HG03520 (cell line): ENCODE data around the gene GRB10.
"Not testable (repeated sequence)": the region's sequence is repeated elsewhere in the genome, so short reads cannot be mapped to it uniquely, and the experiment has no call there.

Experiments used
- ATAC-seq: cut with Tn5 transposase; IDR thresholded peaks from one replicate; pipeline ENCODE4 v1.9.1; 2021; ENCODE audit warnings: mild to moderate bottlenecking, moderate library complexity; ENCODE audit not compliant: unreplicated experiment

Gene GRB10

DNA sequence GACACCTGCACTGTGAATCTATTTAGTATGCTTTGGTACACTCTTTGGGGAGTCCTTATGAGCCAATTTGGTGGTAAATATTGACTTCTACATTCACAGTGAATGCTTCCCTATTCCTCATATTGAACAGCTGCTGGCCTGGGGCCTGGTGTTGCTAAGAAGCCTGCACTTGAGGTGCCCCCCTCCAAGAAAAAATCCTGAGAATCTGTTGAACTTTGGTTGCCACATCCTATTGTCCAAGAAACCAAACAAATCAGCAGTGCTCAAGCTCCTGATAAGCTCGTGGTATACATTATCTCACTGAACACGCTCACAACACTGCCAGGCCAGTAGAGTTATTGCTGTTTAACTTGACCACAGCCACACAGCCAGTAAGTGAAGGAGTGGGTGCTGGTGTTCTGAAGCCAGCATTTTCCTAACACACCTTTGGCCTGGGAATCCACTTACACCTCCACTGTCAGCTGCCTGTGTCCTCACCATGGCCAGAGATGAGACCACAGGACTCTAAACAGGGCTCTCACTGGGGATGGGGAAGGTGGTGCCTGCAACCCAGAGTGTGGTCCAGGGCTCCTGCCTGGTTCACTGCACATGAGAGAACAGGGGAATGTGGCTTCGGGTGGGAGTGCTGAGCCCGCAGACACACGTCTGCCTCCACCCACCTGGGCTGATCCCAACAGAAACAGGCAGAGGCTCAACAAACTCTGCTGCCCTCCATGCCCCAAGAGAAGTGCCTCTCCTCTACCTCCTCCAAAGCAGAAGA is 224.2 kb downstream of the GRB10 start:
- no peak for ATAC-seq

DNA sequence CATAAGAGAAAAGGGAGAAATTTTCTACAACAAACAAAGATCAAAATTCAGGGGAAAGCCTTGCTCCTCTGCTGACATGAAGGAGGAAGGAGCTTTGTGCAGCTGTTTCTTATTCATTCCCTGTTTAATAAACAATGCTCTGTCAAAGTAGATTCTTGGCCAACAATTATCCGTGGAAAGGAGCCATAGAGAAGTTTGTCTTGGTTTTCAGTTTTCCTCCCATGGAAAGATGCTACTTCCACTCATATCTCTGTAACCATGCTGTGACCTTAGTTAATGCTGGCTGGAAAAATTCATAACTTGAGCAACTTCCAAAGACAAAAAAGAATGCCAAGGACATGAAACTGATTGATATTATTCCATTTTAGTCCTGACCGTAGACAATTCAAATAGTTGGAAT is 225.6 kb downstream of the GRB10 start:
- no peak for ATAC-seq

GRCh38 chr7:50556247-50556991 is 226.3 kb downstream of the GRB10 start:
- no peak for ATAC-seq

- no peak for ATAC-seq
Measured at GRCh38 chr7:50555594-50556140, 227.0 kb downstream of the GRB10 start.

DNA sequence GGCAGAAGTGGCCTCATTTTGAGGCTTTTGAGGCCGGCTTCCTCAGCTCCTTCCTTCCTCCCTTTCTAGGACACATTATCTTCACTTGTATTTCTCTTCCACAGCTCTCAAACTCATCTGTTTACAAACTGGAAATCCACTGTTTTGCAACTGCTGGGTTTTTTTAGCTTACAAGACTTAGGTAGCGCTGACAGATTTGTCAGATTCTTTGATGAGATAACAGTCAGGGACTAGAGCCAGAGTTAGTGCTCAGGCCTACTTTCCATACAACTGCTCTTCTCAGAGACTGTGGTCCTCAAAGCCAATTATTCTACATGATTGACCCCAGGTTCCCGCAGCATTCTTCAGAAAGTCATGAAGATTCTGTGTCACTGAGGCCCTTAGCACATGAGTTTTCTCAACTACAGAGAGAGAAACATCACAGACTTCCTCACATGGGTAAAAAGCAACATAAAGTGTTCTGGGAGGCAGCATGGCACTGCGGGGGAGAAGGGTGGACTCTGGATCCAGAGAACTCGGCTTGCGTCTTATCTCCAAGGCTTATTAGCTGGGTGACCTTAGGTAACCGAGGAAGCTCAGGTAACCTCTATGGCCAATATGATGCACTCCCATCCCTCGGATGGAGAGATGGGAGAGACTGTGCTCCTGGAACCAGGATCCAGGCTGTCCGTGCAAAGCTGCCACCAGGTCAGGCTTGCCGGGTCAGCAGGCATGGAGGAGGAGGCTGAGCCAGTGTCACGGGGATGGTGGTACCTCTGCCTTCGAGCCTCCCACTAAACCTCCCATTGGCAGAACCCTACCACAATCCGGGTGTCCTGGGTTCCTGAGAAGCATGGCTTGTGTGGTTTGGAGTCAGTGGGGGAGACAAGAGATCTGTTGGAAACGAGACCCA is 228.0 kb downstream of the GRB10 start:
- no peak for ATAC-seq

DNA sequence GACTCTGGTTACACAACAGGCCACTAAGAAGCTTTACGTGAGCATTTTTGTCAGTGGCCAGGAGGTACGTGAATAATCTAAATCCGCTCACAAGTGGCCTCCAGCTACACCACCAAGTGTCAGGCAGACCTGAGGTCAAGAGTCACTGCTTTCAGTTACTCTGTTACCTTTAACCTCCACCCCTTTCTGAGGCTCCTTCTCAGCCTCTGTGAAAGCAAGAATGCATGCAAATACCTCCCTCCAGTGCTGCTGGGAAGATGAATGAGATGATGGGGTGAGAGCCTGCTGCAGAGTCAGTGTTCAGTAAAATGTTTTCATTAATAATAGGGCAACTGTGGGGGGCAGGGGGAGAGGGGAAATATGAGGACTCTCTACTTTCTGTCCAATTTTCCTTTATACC is 228.7 kb downstream of the GRB10 start:
- ATAC-seq: no peak

- ATAC-seq: no peak
Measured at GRCh38 chr7:50552921-50553320, 229.8 kb downstream of the GRB10 start.

GRCh38 chr7:50552139-50552538 is 230.6 kb downstream of the GRB10 start:
- ATAC-seq: no peak

- not testable (repeated sequence) for ATAC-seq
Measured at GRCh38 chr7:50545613-50546012, 237.1 kb downstream of the GRB10 start.

- no peak for ATAC-seq
Measured at GRCh38 chr7:50544992-50545391, 237.7 kb downstream of the GRB10 start.

- no peak for ATAC-seq
Measured at GRCh38 chr7:50543776-50544442, 238.8 kb downstream of the GRB10 start.

GRCh38 chr7:50542132-50542531 is 240.6 kb downstream of the GRB10 start:
- no peak for ATAC-seq

DNA sequence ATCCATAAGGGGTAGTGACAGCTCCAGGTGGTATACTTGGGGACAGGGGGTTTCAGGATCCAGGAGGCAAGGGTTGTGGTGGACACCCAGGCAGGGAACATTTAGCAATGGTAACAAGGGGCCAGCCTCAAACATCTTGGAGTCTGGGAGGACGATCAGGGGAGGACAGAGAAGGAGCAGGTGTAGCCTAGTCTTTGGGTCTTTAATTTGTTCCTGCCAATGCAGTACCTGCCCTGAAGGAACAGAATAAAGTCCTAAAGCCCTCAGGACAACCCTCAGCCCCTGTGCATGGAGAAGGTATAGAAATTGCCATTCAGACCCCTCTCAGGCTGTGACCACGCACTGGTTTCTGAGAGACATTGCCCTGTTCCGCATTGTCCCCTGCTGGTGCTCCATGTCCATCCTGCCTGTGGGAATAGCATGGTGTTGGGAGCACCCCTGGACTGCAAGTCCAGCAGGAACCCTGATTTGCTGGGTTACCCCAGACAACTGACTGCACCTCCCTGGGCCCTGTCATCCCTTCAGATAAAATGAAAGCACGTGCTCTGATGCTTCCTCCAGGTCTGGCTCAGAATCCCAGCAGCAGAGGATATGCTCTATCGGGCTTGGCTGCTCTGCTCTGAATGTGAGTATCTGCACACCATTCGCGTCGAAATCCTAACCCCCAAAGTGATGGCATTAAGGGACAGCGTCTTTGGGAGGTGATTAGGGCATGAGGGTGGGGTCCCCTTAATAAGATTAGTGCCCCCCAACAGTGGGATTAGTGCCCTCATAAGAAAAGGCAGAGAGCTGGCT is 241.7 kb downstream of the GRB10 start:
- ATAC-seq: no peak
